ENCODE measurements around the gene OR51I1.
A peak's percentile ranks its signal among the peaks of the same experiment; 100 is the strongest.

The OR51I1 gene

GRCh38 chr11:5441414-5441813, at the start of gene OR51I1:
TSS of gene OR51I1 (minus strand) at chr11:5441514. CDS start at chr11:5441514, 0 bp downstream.
- DNase-seq: no peak

GRCh38 chr11:5489576-5490357, 48.5 kb upstream of the OR51I1 start:
- DNase-seq: no peak

- DNase-seq: no peak
These were observed 47.6 kb upstream of the OR51I1 start for GRCh38 chr11:5488798-5489399.

GRCh38 chr11:5488385-5488784, 47.1 kb upstream of the OR51I1 start, which contains the start of gene OR52D1:
TSS of gene OR52D1 (plus strand) at chr11:5488685. CDS start at chr11:5488707, 22 bp downstream.
- DNase-seq: no peak

GRCh38 chr11:5486421-5486820, 45.1 kb upstream of the OR51I1 start:
- DNase-seq: no peak

GRCh38 chr11:5486003-5486402, 44.7 kb upstream of the OR51I1 start:
- DNase-seq: no peak

GRCh38 chr11:5476186-5476819, 35.0 kb upstream of the OR51I1 start:
- peak; percentile 14 for DNase-seq

- DNase-seq: no peak
These were observed 32.6 kb upstream of the OR51I1 start for GRCh38 chr11:5473921-5474320.

GRCh38 chr11:5467527-5467926, 26.2 kb upstream of the OR51I1 start:
- no peak for DNase-seq

GRCh38 chr11:5460983-5461621, 19.8 kb upstream of the OR51I1 start:
- DNase-seq: no peak

- no peak for DNase-seq
These were observed 8.1 kb upstream of the OR51I1 start for GRCh38 chr11:5449432-5449831.

GRCh38 chr11:5449023-5449422, 7.7 kb upstream of the OR51I1 start, which contains the start of gene OR51I2:
TSS of gene OR51I2 (plus strand) at chr11:5449323. CDS start at chr11:5453489, 4,166 bp downstream.
- no peak for DNase-seq

GRCh38 chr11:5443835-5444393, 2.6 kb upstream of the OR51I1 start:
- no peak for DNase-seq

GRCh38 chr11:5423131-5423530, 18.2 kb downstream of the OR51I1 start:
- DNase-seq: no peak

- no peak for DNase-seq
These were observed 19.5 kb downstream of the OR51I1 start, which contains the start of gene OR51Q1 for GRCh38 chr11:5421811-5422210. TSS of gene OR51Q1 (plus strand) at chr11:5422111. CDS start at chr11:5422201, 90 bp downstream.

- no peak for DNase-seq
These were observed 20.3 kb downstream of the OR51I1 start for GRCh38 chr11:5420993-5421392.

- no peak for DNase-seq
These were observed 36.1 kb downstream of the OR51I1 start for GRCh38 chr11:5405173-5405572.

GRCh38 chr11:5398936-5399335, 42.4 kb downstream of the OR51I1 start:
- no peak for DNase-seq

GRCh38 chr11:5394091-5394490, 47.2 kb downstream of the OR51I1 start:
- DNase-seq: no peak

Measured in RPMI8226 (cell line).